ENCODE data around the gene GNB1.

The GNB1 gene

DNA sequence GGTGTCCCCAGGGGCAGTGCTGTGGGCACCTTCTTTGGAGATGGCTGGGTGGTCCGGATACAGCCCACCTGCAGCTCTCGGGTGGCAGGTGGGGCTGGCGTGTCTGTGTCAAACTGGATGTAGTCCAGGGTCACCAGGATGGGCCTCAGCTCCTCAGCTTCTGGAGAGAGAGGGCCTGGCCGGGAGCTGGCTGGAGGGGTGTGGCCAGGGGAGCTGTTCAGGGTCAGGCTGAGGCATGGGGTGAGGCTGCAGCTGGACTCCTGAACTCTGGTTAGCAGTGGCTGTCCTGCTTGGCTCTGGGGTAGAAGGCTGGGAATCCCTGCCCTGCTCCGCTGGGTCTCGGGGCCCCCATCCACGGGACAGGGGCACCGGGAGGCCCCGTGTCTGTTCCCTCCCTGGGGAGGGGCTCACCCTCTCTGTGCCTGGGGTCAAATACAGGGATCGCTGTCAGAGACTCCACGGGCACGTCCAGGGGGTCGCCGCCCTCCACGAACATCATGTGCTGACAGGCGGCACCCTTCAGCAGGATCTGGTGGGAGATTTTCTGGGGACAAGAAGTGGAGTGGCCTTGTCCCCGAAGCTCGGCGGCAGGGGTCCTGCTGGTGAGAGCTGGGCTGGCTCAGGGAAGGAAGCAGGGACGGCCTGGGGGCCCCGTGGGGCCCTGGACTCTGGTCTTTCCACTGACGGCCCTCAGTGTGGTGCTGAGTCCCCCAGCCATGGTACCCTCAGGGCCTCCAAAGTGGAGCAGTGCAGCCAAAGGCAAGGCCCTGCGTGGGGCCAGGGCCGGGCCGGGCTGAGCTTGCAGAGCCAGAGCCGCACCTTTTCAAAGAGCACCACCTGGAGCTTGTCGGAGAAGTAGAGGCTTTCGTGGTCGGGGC, 32.3 kb upstream of the GNB1 start:
- DNase-seq (ENCODE audit: low read depth in 2 of 2): no peak

DNA sequence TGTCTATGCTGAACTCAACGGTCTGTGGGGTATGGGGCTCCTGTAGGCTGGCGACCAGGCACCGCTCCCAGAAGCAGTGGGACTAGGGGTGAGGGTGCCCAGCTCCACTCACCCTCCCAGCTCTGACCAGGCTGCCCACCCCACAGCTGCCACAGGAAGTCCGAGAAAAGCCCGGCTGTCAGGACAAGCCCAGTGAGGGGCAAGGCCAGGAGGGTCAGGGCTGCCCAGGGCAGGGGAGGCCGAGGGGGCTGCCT, 31.7 kb upstream of the GNB1 start:
- no peak for DNase-seq (ENCODE audit: low read depth in 2 of 2)

DNA sequence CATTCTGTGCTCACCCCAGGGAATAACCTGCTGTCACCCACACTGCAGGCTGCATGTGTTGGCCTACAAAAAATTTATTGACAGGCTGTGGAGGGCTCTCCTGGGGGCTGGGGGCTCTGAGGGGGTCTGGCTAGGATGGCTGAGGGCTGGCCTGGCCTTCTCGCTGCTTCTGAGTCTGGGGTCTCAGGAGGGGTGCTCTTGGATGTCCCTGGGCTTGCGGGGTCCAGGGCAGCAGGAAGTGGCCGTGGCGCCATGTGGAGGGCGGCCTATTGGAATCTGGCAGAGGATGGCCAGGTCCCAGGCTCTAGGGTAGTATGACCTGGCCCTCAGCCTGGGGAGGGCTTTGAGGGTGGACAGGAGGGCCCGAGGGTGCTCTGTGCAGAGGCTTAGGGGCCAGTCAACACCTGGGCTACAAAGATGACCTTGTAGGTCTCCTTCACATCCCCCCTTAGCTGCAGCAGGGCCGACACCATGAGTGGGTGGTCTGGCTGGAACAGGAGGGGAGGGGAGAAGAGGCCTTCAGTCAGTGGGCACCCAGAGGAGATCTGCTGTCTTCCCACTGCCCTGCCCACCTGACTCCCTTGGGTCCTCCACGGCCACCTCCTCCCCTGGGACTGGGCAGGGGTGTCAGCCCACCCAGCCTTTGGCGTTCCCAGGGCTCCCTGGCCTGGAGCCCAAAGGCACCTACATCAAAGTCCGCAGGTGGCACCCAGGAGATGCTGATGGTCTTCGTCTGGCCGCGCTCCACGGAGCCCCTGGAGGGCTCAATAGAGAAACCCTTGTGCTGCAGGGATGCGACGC, 31.2 kb upstream of the GNB1 start:
- DNase-seq (ENCODE audit: low read depth in 2 of 2): no peak

DNA sequence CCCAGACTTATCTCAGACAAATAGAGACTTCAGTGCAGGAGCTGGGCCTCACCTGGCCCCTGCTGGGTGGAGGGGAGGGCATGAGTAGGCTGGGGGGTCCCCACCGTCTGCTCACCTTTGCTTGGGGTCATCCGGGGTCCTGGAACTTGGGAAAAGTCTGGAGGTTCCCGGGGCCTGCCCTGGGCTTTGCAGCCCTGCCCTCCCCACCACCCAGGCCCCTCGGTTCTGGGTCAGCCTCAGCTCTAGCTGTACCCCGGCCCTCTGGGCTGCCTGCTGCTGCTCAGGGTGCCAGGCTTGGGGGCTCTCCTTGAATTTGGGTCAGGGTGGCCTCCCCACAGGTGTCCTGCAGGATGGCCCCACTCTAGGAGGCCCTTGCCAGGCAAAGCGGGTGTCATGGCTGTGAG, 30.6 kb upstream of the GNB1 start:
- DNase-seq (ENCODE audit: low read depth in 2 of 2): no peak

DNA sequence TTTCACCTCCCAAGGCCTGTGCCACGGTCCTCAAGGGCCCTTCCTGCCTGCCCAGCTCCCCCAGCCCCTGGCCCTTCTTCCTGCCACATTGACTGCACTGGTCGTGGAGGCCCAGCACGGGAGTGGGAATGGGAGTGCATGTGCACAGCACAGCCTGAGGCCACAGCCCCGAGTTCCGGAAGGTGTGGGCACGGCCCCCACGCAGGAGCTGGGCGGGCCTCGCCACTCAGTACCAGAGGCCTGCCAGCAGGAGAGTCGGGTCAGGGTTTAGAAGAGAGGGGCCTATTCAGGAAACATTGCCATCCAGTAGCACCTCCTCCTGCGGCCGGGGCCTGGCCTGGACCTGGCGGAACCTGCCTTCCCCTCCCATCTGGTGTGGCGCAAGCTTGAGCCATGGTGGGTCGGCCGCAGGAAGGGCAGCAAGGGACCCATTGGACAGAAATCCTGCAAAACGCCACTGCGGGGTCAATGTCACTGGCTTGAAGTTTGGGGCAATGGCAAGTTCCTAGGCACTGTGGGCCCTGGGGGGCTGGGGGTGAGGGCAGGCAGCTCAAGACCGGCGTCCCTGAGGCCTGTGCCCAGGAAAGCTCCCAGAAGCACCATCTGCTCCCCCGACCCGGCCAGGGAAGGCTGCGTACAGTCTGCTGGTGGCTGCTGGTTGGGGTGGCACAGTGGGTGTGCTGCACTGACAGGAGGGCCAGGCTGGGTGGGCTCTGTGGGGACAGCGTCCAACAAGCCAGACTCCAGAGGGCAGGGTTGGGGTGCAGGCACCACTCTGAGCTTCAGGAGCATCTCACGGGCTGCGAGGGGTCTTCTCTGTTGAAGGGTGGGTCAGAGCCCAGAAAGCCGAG, 29.9 kb upstream of the GNB1 start:
- DNase-seq (ENCODE audit: low read depth in 2 of 2): no peak

DNA sequence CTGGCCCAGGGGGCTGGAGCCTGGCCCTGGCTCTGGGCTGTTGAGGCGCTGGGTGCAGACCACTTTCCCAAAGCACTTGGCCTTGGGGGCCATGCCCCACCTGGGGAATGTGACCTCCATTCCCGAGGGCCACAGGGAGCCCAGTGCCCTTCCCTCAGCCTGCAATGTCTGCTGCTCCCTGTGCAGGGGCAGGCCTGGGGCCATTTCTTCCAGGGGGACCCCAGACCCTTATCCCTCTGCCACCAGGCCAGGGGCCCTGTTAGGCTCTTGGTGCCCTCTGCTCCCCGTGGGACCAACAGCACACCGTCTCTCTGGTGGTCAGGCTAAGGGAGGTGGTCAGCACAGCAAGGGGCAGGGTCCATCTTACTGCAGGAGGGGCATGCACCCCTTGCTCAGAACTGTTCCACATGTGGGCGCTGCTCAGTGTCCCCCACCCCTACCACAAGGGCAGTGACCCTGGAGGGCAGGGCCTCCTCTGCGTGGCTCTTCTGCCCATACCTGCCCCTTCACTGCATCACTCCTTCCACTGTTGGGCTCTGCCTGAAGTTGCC, 29.2 kb upstream of the GNB1 start:
- no peak for DNase-seq (ENCODE audit: low read depth in 2 of 2)

DNA sequence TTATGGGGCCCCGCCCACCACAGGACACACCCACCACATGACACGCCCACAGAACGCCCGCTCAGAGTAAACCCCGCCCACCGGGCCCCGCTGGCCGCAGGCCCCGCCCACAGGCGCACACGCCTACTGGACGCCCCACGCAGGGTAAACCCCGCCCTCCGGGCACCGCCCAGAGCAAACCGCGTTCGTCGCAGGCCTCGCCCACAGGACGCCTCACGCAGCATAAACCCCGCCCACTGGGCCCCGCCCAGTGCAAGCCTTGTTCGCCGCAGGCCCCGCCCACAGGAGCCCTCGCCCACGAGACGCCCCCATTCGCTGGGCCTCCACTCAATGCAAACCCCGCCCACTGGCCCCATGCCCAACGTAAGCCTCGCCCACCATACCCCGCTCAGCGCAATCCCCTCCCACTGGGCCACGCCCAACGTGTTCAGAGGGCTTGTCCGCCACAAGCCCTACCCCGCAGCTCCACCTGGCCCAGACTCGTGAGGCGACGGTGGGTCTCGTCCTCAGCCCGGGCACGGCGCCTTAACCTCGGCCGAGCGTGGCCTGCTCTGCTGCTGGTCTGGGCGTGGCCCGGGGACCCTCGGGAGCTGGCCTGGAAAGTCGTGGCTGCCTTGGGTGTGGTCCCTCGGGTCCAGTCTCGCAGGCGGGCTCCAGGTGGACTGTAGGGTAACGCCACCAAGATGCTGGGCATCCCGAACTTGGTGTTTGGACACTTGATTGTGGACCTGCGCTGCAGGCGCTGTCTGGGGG, 28.6 kb upstream of the GNB1 start:
- DNase-seq (ENCODE audit: low read depth in 2 of 2): peak; percentile 97 to 98

DNA sequence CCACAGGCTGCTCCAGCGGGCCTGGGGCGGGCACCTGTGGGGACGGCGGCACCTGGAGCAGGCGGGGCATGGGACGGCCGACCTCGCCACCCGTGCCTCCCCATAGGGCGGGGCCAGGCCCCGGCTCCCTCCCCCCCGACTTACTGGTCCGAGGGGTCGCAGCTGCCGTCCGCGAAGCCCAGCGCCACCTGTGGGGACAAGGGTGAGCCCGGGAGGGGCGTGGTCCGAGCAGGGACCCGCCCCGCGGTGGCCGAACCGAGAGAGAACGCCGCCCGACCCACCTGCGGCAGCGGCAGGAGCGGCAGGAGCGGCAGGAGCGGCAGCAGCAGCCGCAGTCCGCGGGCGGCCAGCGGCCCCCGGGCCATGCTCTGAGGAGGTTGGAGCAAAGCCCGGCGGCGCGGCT, 28.0 kb upstream of the GNB1 start, which contains the start of gene TMEM52:
Gene TMEM52, minus strand, starts transcription at position 379 of the 403 bp plus-strand sequence. Its CDS starts 14 bp downstream, at position 365.
- DNase-seq (ENCODE audit: low read depth in 2 of 2): no peak

DNA sequence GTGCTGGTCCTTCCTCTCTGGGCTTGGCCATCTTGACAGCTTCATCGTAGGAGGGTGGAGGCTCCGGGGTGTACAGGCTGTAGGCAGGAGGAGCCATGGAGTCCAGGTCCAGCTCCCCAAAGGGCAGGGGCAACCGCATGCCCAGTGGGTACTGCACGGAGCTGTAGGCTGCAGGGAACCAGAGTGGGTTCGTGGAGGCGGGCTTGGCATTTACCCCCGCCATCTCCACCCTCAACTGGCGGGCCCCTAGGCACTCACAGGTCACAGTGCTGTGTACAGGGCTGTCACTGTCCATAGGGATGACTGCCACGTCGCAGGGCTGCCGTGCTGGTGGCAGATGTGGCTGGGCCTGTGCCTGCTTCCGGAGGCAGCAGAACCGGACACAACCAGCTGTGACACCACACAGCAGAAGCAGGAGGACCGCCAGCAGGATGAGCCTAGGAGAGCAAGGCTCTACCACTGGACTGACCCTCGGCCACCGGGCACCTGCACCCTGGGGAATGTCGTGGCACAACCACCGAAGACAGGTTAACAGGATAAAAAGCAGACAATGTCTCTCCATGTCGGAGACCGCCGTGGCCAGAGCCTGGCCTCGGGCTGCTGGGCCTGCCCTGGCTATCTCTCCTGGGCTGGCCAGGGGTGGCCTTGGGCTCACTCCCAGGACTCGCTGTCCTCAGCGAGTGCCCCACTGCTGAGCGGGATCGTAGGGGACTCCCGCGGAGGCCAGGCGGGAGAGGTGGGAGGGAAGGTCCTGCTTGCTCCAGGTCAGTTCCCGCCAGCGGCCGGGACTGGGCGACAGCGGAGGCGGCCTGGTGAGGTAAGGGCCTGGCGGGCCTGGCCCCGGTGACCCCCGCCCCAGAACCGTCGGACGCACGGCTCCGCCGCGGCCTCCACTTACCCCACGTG, 27.4 kb upstream of the GNB1 start:
- DNase-seq (ENCODE audit: low read depth in 2 of 2): no peak

DNA sequence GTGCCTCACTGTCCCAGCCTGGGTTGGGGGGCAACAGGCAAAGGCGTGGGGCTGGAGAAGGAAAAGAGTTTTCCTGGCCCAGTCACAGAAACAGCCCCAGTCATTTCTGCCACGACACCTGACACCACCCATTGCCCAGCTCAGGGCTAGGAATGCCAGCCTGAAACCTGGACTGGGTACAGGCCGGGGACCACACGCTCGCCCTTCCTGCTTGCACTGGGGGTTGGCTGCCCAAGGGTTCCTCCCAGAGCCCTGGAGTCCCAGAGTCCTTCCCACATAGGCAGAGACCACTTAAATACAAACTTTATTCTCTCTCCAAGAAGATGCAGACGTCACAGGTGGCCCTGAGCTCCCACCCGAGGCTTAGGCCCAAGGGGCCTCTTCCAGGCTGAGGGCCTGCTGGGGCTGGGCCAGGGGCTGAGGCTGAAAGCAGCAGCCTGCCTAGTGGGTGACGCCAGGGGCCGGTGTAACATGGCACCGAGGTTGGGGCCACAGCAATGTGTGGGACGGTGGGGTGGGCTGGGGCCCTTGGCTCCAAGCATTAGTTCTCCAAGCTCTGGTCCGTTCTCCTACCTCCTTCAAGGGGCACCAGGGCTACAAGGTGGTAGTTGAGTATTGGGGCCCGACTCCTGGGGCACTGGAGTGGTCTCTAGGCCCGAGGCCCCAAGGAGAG, 26.6 kb upstream of the GNB1 start:
- no peak for DNase-seq (ENCODE audit: low read depth in 2 of 2)

DNA sequence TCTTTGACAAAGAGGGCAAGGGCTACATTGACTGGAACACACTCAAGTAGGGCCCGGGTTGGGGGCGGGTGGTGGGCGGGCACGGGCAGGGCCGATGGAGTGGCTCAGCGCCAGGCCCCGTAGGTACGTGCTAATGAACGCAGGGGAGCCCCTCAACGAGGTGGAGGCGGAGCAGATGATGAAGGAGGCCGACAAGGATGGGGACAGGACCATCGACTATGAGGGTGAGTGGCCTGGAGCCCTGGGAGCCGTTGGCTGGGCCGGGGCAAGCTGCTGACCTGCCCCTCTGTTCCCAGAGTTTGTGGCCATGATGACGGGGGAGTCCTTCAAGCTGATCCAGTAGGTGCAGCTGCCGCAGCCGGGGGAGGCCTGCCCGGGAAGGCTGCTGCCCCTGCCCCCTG, 26.0 kb upstream of the GNB1 start:
- no peak for DNase-seq (ENCODE audit: low read depth in 2 of 2)

DNA sequence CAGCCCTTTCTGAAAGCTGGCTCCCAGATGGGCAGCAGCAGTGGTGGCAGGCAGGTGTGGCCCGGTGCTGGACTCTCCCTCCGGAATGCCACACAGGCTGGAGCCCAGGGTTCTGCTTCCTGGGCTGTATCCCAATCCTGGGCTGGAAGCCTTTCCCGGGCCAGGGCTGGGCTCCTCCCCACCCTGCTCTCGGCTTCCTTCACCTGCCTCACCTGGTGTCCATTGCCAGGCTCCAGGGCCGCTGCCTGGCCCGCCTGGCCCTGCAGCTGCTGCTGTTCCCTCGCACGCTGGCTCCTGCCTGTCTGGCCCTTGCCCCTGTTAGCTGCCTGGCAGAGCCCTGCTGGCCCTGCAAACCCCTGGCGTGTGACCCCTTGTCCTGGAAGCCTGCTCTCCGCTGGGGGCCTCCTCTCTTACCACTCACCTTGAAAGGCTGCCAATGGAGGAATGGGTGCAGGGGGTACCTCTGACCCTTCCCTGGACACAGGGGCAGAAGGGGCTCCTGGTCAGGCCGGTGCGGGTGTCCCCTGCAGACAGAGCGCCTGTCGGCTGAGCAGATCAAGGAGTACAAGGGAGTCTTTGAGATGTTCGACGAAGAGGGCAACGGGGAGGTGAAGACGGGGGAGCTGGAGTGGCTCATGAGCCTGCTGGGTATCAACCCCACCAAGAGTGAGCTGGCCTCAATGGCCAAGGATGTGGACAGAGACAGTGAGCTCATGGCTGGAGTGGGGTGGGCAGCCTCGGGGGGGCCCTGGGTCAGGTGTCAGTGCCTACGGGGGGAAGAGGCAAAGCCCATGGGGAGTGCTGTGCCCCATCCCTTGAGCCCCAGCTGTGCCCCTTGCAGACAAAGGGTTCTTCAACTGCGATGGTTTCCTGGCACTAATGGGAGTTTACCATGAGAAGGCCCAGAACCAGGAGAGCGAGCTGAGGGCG, 25.3 kb upstream of the GNB1 start:
- DNase-seq (ENCODE audit: low read depth in 2 of 2): no peak

DNA sequence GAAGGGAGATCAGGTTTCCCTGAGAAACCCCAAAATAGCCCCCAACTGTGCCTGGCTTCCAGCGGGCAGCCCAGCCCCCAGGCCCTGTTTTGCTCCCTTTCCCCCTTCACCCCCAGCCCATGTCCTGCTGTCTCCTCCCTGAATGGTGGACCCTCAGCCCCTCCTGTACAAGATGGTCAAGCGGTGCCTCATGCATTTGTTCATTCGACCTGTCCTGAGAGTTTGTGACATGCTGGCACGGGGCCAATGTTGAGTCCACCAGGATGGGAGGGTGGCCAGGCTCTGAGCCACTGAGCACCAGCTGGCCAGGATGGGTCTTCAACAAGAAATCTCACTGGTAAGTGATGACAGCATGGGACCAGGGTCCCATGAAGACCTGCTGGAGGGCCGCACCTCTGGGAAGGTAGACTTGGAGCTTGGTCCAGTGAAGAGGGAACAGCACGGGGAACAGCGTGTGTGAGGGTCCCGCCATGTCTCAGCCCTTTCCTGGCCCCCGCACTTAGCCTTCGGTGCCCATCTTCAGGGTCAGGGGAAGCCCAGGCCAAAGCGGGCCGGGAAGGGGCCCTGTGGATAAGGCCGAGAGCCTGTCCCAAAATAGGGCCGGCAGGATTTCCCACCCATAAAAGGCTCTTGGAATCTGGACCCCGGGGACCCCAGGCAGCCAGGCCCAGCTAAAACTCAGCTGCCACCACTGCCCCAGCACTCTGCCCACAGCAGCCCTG, 24.2 kb upstream of the GNB1 start, which contains the start of gene CALML6:
Gene CALML6, plus strand, starts transcription at position 290 of the 722 bp plus-strand sequence. Its CDS starts 21 bp downstream, at position 311.
- DNase-seq (ENCODE audit: low read depth in 2 of 2): no peak

DNA sequence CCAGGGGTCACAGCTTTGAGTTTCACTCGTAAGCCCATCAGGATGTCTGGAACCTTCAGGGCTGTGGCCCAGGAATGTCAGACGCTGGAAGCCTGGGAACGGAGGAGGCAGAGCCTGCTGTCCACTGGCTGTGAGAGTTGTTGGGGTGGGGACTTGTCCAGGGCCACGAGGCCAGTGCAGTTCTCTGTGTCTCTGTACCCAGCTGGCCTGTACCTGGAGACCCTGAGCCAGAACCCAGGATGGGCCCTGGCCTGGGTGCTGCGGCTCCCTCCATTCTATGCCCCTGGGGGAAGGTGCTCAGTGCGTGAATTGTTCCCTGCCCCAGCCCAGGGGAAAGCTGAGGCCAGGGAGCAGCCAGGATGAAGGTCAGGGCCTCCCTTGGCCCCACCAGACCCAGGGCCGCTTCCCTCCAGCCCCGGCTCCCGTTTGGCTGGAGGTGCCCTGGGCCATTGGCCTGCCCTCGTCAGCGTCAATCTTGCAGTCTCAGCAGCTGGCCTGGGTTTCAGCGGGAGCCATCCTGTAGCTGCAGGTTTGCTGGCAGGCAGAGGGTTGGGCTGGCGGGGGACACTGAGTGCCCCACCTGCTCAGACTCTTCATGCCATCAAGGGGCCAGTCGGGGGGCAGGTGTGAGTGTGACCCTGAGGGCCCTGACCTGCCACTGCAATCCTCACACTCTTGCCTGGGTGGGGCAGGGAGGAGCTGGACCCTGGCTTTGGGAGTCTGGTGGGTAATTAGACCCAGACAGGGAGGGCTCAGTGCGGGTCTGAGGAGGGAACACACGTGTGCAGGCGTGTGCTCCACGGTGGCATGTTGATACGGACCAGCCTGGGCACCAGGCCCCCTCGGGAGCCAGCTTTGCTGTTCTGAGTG, 23.4 kb upstream of the GNB1 start:
- no peak for DNase-seq (ENCODE audit: low read depth in 2 of 2)

DNA sequence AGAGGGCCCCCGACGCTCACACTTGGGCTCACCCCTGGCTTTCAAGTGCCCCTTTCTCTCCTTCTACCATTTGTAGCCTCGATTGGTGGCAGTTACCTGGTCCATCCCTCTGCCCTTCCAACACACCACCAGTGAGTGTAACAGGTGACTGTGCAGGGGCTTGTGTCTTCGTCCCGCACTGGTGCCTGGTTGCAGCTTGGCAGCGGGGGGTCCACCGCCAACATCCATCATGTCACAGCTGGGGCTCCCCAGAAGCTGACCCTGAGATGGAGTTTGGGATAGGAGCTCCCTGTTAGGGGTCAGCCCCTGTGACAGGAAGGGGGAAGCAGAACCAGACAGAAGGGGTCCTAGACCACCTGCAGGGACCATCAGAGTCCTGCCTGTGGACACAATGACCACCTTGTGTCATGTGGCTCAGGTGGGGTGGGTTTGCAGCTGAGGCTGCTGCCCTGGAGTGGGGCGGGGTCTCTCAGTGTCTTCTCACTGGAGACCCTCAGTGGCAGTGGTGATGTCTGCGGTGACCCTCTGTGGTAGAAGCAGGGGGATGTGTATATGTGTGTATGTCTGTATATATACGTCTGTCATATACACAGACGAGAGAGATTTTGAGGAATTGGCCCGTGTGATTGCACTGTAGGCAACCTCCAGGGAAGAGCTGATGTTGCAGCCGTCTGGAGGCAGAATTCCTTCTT, 20.6 kb upstream of the GNB1 start:
- DNase-seq (ENCODE audit: low read depth in 2 of 2): no peak

Data from stimulated activated CD8-positive, alpha-beta memory T cell treated with anti-CD3 and anti-CD28 coated beads, Interleukin-15, amount 100 ng/mL, for 4 hours (primary cell).